Stimulated activated CD8-positive, alpha-beta memory T cell treated with anti-CD3 and anti-CD28 coated beads, Interleukin-15, amount 100 ng/mL, for 4 hours (primary cell): ENCODE measurements around the gene ZBTB42.

ENCODE experiments used
- DNase-seq, 2 donors: peaks; one replicate each; pipeline ENCODE4 v3.0.0-alpha.2; 2020; ENCODE audit warnings: low read depth in 2 of 2

The ZBTB42 gene

DNA sequence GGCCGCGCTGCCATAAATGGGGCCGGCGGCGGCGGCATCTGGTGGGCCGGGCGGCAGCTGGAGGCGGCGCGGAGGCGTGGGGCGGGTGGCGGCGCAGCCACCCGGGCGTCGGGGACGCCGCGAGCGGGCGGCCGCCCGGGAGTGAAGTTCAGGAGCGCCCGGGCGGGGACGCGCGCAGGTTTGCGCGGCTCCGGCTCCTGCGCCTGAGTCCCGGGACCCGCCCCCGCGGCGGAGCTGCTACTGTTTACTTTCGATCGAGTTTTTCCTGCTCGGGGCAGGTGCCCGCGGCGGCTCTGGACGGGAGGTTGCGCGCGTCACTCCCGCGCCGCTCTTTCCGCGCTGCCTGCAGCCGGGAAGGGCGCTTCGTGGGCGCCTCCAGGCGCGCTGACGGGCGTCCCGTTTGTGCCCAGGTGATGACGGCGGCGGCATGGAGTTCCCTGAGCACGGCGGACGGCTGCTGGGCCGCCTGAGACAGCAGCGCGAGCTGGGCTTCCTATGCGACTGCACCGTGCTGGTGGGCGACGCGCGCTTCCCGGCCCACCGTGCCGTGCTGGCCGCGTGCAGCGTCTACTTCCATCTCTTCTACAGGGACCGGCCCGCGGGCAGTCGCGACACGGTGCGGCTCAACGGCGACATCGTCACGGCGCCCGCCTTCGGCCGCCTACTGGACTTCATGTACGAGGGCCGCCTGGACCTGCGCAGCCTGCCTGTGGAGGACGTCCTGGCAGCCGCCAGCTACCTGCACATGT is at the start of gene ZBTB42:
ZBTB42 (plus strand) TSS at position 331 of the 749 bp plus-strand sequence; CDS start at position 428, 97 bp downstream.
- DNase-seq, result peak; percentile 45 to 51

GRCh38 chr14:104751539-104752422 is 49.1 kb upstream of the ZBTB42 start:
- DNase-seq, result no peak

DNA sequence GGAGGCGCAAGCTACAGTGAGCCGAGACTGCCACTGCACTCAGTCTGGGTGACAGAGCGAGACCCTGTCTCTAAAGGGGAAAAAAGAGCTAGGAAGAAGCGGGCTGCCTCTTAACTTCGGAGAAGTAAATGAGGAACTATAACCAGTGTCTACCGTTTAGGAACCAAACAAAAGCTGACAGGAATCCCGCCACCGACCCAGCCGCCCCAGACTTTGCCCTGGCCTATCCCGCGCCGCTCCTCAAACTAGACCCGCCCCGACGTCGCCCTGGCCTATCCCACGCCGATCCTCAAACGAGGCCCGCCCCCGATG is 48.5 kb upstream of the ZBTB42 start:
- no peak for DNase-seq

DNA sequence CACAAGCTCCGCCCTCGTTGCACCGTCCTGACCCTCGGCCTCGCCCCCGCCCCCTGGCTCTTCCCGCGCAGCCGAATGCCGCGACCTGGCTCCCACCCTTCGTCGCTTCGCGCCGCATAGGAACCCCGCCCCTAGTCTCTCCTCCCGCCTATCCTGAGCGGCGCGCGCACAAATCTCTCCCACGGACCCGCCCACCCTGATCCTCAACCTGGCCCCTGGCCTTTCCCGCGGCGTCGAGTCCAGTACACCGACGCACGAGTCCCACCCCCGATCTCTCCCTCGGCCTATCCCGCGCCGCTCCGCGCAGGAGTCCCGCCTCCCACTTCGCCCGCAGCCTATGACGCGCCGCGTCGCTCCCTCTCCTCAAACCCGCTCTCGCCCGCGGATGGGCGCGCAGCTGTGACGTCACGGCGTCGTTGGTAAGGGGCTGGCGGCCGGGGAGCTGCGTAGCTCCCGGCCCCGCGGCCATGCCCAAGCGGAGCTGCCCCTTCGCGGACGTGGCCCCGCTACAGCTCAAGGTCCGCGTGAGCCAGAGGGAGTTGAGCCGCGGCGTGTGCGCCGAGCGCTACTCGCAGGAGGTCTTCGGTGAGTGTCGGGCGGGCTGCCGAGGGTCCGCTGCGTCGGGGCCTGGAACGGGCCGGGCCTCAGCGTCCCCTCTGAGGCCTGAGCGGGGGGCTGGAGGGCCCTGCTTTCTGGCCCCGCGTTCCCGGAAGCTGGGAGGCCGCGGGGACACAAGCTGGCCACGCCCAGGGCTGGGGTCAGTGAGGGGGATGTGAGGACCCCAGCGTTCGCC is 48.0 kb upstream of the ZBTB42 start, which contains the start of gene SIVA1:
SIVA1 (plus strand) TSS at position 413 of the 793 bp plus-strand sequence; CDS start at position 468, 55 bp downstream.
- DNase-seq, result peak; percentile 98 to 99

DNA sequence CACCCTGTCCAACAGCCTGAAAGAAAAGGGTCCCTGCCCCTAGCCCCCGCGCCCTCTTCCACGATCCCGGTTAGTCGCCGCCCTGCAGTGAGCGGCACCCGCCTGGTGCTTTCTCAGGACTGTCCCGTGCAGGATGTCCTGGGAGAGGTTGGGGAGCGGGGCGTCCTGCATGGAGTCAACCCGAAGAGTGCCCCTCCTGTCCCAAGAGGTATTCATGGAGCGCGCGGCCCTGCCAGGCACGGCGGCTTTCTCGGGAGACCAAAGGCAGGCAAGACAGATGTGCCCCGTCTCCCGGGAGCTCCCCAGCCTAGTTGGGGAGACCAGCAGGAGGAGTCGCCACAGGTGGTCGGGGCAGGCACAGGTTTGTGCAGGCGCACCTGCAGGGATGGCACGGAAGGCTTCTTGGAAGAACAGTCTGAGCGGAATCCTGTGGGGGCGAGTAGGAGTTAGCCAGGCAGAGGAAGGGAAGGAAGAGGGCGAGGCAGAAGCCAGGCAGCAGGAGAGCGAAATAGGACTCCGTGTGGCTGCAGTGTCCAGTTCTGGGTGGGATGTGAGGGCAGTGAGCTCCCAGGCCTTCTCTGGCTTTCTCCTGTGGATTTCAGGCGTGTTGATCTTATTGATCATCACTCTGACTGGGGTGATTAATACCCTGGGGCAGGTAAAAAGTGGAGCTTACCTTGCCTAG is 47.2 kb upstream of the ZBTB42 start:
- no peak for DNase-seq

DNA sequence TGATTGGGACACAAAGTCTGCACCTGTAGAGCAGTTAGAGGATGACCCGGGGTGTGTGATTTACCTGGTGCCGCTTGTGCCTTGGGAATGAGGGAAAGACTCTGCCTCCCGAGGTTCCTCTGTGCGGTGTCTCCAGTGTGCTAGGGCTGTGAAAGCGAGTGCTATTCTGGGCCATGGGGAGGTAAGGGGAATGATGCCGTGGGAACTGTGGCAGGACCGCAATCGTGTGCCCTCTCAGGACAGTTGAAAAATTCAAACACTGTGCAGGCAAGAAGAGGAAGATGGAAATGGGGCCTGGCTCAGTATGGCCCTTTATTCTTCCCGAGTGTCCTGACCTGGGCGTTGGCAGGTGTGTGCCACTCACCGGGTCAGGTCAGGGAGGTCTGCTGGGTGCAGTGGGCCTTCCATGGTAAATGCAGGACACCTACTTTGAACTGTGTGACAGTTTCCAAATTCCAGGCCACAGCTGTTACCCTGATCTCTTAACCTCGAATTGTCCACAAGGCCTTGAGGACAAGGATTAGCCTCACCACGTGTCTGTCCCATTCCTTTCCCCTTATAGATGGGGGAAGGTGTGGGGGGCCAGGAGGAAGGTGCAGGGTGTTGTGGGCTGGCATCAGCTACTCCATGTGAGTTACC is 46.6 kb upstream of the ZBTB42 start:
- no peak for DNase-seq

DNA sequence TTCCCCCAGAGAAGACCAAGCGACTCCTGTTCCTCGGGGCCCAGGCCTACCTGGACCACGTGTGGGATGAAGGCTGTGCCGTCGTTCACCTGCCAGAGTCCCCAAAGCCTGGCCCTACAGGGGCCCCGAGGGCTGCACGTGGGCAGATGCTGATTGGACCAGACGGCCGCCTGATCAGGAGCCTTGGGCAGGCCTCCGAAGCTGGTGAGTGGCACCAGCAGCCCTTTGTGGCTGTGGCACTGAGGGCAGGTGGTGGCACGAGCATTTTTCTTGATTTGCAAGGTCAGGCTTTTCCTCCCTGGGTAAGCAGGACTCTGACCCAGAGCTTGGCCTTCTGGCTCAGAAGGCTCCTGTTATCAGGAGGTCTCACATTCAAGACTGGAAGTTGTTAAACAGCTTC is 45.3 kb upstream of the ZBTB42 start:
- DNase-seq, result no peak

DNA sequence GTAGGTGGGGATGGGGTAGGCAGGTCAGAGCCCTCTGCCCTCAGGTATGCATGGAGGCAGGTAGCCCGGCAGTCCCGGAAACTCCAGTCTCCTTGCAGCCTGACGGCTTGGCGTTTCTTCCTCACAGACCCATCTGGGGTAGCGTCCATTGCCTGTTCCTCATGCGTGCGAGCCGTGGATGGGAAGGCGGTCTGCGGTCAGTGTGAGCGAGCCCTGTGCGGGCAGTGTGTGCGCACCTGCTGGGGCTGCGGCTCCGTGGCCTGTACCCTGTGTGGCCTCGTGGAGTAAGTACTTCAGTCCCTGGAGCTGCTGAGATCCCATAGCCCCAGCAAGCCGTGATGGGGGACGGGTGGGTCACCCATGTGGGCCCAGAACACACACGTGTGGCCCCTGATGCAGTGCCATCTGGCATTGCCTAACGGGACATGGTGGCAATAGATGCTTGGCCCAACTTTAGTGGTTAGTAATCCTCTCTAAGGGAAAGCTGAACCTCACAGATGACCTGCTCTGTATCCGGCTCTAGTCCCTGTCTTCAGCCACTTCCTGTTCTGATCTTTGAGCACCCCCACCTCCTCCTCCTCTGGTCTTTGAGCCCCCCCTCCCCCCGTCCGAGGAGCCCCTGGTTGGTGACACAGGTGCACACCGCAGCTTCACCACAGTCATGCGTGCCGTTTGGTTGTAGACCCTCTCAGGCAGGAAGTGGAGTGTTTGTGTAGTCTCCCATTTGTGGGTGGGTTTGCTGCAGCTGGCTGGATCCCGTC is 44.2 kb upstream of the ZBTB42 start:
- DNase-seq, result no peak

DNA sequence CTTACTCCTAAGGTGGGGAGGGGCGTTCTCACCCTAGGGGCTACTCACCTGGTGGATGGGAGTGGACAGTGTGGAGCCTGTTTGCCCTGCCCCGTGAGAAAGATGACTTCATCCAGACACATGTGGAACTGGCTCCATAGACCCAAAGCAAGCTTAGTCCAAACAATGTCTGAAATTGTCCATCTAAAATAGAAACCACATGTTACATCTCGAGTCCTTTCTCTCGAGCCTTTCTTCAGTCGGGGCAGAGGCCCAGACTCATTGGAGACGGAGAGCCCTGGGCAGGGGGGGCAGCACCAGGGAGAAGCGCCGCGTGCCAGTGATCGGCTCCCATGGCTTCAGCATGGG is 43.7 kb upstream of the ZBTB42 start:
- DNase-seq, result no peak

DNA sequence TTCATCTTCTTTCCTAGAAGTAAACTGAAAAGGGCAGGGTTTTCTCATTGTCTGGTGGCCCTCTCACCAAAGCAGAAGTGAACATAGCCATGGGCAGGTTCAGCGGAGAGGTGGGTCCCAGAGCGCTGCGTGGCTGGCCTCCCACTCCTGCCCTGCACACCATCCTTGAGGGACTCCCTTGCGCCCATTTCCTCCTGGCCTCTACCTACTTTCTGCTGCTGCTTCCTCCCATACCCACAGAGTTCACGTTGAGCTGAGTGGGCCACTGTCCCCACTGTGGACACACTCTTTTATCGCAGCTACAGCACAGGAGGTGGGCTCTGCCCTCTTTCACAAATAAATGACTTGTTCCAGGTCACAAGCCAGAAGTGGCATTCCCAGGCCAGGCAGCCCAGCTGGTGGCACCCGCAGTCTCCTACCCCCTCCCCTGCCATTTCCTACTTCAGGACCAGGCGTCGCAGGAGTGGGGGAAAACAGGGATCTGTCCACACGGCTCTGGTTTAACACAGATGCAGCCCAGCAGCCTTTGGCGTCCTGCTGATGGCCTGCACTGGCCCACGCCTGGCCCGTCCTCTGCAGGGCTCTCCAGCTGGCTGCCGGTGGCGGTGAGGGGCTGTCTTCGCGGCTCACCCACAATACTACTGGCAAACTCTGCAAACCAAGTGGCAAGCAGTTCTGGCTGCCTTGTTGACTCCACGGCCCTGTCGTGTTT is 43.1 kb upstream of the ZBTB42 start:
- no peak for DNase-seq

DNA sequence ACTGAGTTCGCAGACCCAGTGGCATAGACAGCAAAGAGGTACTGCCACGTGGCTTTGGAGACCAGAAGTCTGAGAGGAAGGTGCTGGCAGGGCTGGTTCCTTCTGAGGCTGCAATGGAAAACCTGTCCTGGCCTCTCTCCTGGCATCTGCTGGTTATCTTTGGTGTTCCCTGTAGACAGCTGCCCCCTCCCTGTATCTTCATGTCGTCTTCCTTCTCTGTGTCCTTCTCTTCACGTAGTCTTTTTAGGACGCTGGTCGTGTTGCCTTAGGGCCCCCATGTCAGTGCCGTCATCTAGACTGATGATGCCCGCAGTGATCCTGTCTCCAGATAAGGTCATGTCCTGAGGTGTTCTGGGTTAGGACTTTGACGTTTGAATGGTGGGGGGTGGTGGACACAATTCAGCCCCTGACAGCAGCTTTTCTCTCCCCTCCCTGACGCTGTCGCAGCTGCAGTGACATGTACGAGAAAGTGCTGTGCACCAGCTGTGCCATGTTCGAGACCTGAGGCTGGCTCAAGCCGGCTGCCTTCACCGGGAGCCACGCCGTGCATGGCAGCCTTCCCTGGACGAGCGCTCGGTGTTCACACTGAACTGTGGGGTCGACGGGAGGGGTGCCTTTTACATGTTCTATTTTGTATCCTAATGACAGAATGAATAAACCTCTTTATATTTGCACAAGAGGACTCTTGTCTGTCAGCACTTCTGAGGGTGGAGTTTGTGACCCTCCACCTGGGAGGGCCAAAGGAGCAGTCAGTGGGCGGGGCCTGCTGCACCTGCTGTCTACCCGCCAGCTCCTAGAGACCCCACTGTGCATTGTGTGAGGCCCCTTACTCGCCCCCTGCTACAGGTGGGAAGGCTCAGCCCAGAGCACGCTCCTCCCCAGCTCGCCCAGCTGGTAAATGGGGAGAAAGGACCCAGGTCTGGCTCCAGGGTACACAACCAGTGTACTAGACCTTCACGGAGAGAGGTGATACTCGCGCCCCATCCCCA is 41.6 kb upstream of the ZBTB42 start:
- no peak for DNase-seq

- DNase-seq, result no peak
These were observed 35.4 kb upstream of the ZBTB42 start for GRCh38 chr14:104765517-104765916.

DNA sequence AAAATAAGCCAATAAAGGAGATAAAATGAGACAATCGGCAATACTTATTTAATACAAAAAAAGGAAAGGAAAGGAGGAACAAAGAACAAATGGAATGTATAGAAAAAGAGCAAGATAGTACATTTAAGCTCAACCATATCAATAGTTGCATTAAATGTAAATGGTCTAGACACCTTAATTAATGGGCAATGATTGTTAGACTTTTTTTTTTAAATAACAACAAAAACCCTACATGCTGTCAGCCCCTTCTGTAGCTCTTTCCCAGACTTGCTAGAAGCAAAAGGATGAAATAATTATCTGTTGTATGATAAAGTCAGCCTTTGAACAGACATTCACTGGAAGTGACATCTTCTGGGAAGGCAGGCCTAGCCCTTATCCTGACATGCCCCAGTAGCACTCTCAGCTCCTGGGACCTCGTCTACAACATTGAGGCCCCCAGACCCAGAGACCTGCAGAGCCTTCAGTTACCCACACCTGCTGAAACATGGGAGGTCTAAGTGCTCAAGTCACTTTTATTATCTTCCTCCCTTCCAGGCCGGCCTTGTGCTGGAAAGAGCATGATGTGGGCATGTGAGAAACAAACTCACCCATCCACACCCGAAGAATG is 34.5 kb upstream of the ZBTB42 start:
- DNase-seq, result no peak

- DNase-seq, result no peak
These were observed 33.9 kb upstream of the ZBTB42 start for GRCh38 chr14:104766863-104767633.

DNA sequence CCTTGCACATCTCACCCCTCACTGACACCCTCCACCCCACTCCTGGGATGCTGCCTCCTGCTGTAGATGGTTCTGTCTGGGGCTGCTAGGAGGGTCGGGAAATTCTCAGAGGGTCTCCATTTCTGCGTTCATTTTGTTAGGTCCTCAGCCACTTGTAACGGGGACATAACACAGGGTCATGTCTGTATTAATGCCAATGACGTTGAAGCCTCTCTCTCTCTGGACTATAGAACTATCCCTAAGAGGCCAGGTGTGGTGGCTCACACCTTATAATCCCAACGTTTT is 33.3 kb upstream of the ZBTB42 start:
- DNase-seq, result no peak

- DNase-seq, result peak; percentile 72 to 76
These were observed 32.2 kb upstream of the ZBTB42 start for GRCh38 chr14:104768437-104769323.
